HG02588 (cell line): ENCODE results near the gene CDC20B.
"Not testable (repeated sequence)": the region's sequence is repeated elsewhere in the genome, so short reads cannot be mapped to it uniquely, and the experiment has no call there.

Experiments used
- ATAC-seq: cut with Tn5 transposase; IDR thresholded peaks from one replicate; pipeline ENCODE4 v1.9.1; 2021; ENCODE audit warnings: mild to moderate bottlenecking, moderate library complexity; ENCODE audit not compliant: unreplicated experiment

Gene CDC20B

DNA sequence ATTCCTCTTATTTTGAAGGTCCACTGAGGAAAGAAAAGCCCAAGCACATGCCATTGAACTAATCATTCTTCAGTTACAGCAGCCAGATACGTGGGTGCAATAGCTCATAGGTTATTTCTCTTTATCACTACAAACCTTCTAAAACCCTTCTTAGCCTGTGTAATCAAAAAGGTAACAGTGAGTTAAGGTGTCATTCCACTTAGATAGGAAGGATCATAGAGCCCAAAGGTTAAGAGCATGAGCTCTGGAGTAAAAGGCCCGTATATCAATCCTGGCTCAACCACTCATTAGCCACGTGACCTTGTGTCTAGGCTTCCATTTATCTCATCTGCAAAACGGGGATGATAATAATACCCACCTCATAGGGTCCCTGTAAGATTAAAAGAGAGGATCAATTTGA is 10.3 kb downstream of the CDC20B start:
- ATAC-seq = no peak

DNA sequence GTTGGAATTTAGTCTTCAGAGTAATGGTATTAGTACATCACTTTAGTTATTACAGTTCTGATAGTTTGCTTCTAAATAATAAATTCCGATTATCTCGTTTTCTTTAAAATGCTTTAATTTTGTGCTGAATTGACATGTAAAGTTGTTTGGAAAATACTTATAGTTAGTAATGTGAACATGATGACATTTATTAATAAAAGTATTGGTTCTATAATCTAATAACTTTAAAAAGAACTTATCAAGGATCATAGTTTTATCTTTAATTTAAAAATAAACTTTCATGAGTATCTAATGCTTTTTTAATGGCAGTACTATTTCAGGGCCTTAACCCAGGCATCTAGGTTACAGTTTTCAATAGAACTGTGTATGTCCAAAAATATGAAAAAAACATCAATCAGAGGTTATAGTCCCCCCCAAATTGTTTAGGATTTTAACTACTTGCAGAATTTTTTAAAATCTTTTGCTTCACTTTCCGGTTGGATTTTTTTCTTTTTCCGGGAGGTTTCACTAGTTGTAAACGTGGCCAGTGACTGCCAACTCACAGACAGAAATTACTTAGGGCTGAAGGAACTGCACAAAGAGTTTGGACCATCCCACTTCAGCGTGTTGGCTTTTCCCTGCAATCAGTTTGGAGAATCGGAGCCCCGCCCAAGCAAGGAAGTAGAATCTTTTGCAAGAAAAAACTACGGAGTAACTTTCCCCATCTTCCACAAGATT is 12.3 kb downstream of the CDC20B start:
- no peak for ATAC-seq

DNA sequence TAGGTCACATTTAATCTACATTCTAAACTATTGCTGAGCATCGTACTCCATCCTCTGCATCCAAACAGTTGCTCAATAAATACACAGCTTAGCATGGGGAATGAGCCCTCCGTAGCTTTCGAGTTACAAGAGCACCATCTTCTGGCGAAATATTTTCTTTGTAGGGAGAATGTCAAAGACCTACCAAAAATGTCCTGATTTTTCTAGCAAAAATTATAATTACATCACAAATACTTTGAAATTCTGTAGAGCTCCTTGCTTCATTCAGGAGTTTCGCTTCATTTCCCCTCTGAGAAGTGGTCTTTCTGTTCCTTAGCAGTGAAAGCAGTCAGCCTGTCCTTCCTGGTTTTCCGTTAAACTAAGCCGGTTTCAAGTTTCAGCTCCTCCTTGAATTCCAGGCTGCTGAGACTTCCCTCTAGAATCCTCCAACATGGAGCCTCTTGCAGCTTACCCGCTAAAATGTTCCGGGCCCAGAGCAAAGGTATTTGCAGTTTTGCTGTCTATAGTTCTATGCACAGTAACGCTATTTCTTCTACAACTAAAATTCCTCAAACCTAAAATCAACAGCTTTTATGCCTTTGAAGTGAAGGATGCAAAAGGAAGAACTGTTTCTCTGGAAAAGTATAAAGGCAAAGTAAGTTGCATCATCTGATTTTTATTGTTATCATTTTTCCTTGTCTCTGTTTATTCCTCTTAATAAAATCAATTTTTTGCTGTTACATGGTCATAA is 13.0 kb downstream of the CDC20B start, which contains the start of gene GPX8:
Gene GPX8 (plus strand): TSS at position 409 of the 730 bp plus-strand sequence. CDS start 22 bp downstream, at position 431.
- ATAC-seq = no peak

GRCh38 chr5:55154873-55155272 is 18.1 kb downstream of the CDC20B start:
- ATAC-seq = no peak

- no peak for ATAC-seq
These were observed 20.8 kb downstream of the CDC20B start for GRCh38 chr5:55151923-55152842.

- ATAC-seq = no peak
These were observed 23.6 kb downstream of the CDC20B start for GRCh38 chr5:55149308-55149795.

GRCh38 chr5:55146543-55147151 is 26.3 kb downstream of the CDC20B start:
- ATAC-seq = peak; percentile 68

GRCh38 chr5:55146080-55146479 is 26.9 kb downstream of the CDC20B start:
- ATAC-seq = no peak

DNA sequence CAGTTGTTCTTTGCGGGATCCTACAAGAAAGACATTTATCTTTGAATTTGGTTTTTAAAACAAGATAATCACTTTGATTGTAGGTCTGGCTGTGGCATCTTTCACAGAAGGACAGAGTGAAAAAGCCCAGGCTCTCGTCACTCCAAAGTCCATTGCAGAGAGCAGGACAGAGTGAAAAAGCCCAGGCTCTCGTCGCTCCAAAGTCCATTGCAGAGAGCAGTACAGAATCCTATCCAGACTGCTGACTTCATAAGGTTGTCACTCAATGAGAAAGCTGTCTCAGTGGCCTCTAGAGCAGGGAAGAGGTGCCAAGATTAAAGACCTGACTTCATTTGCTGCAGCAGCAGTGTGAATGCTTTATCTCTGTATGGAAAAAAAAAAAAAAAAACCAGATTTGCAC is 29.4 kb downstream of the CDC20B start:
- ATAC-seq = no peak

- ATAC-seq = no peak
These were observed 30.9 kb downstream of the CDC20B start for GRCh38 chr5:55141945-55142690.

DNA sequence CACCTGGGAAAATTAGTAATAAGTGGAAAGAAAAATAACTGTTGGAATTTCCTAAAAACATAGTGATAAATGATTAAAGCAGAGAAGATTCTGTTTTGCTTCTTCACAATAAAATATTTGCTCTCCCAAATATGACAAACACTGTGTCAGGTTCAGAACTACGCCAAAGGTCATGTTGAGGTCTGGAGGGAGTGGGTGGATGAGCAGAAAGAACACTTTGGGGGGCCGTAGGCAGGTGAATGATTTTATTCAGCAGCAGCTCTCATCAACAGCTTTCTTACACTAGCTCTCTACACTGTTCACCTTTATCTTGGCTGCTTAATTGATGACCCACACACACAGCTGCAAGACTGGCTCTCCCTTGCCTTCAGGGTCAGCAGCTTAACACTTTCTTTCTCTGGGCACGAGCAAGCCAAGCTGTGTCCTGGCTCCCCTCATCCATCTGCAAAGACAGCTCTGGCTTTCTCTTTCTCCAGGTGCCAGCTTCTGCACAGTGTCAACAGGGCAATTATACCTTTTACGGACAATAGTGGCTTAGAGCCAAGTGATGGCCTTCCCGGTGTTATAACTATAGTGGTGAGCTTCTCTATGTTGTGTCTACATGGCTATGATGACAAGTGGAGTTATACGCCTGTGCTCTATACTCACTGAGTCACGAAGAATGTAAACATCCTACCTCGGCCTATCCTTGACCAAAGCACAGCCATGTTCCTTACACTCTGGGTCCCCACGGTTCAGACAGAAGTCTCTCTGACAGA is 31.9 kb downstream of the CDC20B start:
- ATAC-seq = no peak

- no peak for ATAC-seq
These were observed 36.5 kb downstream of the CDC20B start for GRCh38 chr5:55136521-55136920.

GRCh38 chr5:55134053-55134722 is 38.8 kb downstream of the CDC20B start:
- no peak for ATAC-seq

DNA sequence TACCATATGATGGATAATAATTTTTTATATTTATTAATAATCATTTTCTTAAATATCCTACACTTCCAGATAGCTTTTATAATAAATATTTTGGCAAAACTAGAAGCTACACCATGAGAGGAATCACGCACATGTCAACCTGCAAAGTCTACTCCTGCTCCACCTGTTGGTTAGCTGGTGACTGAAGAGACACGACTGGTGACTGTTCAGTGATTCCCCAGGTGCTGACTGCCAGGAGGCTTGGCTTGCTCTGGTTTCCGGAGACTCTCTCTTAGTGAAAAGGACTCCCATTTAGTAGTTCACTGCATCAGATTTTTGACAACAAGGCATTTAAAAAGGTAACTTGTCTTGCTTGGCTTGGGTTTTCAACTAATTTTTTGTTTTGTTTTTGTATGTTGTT is 49.6 kb downstream of the CDC20B start:
- no peak for ATAC-seq

DNA sequence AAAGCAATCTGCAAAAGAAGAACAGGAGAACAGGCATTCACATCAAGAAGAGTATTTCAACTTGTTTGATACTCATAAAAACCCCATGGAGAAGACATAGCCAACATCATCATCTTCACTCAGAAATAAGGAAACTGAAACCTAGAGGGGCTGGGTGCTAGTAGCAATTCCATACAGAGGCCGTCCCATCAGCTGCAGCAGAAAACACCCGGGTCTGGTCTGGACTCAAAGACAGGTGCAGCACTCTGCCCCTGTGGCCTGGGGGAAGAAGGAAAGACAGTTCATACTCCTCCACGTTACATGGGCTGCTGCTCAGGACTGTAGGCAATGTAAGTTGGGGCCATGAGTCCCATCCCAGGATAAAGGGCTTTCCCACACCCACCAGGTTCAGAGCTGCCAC is 58.9 kb downstream of the CDC20B start:
- no peak for ATAC-seq

- ATAC-seq = no peak
These were observed 59.6 kb downstream of the CDC20B start for GRCh38 chr5:55113327-55113726.

DNA sequence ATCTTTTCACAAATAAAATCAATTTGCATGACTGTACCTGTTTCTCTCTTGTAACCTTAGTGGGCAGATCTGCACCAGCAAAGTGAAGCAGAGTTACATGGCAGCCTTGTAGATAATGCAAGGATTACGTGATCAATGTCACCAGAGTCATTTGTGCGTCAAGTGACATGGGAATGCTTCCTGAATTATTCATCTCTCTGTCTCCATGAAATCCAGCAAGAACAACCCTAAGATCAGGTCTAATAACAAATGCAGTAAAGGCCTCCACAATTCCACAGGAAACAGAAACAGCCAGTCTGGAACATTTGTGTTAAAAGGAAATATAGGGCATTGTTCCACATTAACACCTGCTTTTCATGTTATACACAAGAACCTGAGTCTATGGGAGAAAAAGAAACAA is 62.8 kb downstream of the CDC20B start:
- ATAC-seq = no peak

GRCh38 chr5:55108661-55109060 is 64.3 kb downstream of the CDC20B start:
- ATAC-seq = no peak

DNA sequence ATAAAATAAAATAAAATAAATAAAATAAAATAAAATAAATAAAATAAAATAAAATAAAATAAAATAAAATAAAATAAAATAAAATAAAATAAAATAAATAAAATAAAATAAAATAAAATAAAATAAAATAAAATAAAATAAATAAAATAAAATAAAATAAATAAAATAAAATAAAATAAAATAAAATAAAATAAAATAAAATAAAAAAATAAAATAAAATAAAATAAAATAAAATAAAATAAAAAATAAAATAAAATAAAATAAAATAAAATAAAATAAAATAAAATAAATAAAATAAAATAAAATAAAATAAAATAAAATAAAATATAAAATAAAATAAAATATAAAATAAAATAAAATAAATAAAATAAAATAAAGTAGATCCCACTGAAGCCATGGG is 67.0 kb downstream of the CDC20B start:
- not testable (repeated sequence) for ATAC-seq
